Natural killer cell (primary cell): Measurements from ENCODE around the gene COX4I1. TPM values are rescaled to one million over a fixed set of nuclear protein-coding genes. Genes with fewer than 3 reads are reported as not detected.

Experiments used
- ATAC-seq, 3 donors: fragments of 150-1000 bp in 2 of 3; fragments of 200-7000 bp in 1 of 3; cut with Tn5 transposase; 1 replicate in 1 of 3; 2 replicates in 2 of 3; pipeline ENCODE4 v1.10.0; 2021; ENCODE audit warnings: mild to moderate bottlenecking in 2 of 3, moderate library complexity in 2 of 3
- DNase-seq, 2 donors: peaks; one replicate each; pipeline versions ENCODE4 v3.0.0 to v3.0.0-alpha.2; 2013 to 2021; ENCODE audit warnings: mixed read lengths in 1 of 2
- H3K27ac ChIP-seq: one replicate; pipeline ENCODE4 v1.5.1; 2013; ENCODE audit warnings: mild to moderate bottlenecking, low read length
- H3K27me3 ChIP-seq: one replicate; pipeline ENCODE4 v1.6.1; 2013; ENCODE audit warnings: low read length; ENCODE audit not compliant: control insufficient read depth, insufficient read depth
- H3K36me3 ChIP-seq: one replicate; pipeline ENCODE4 v1.6.1; 2013; ENCODE audit warnings: low read length; ENCODE audit not compliant: control insufficient read depth, insufficient read depth
- H3K4me1 ChIP-seq: one replicate; pipeline ENCODE4 v1.6.1; 2013; ENCODE audit warnings: low read length; ENCODE audit not compliant: control insufficient read depth, insufficient read depth
- H3K4me3 ChIP-seq: one replicate; pipeline ENCODE4 v1.5.1; 2013; ENCODE audit warnings: low read length
- H3K9me3 ChIP-seq: one replicate; pipeline ENCODE4 v1.6.1; 2013; ENCODE audit warnings: low read length; ENCODE audit not compliant: control insufficient read depth, insufficient read depth
- H3K27ac Mint-ChIP-seq, 2 donors: one replicate each; pipeline ENCODE4 v1.8.0; 2022; ENCODE audit warnings: mild to moderate bottlenecking in 2 of 2, mixed read lengths in 2 of 2, moderate library complexity in 1 of 2
- H3K27me3 Mint-ChIP-seq, 2 donors: one replicate each; pipeline ENCODE4 v1.8.0; 2022; ENCODE audit warnings: low read depth in 2 of 2, mixed read lengths in 2 of 2
- H3K36me3 Mint-ChIP-seq: one replicate; pipeline ENCODE4 v1.8.0; 2022; ENCODE audit warnings: mixed read lengths
- H3K4me1 Mint-ChIP-seq, 2 donors: one replicate each; pipeline ENCODE4 v1.8.0; 2022; ENCODE audit warnings: mixed read lengths in 2 of 2
- H3K4me3 Mint-ChIP-seq: one replicate; pipeline ENCODE4 v1.8.0; 2022; ENCODE audit warnings: mild to moderate bottlenecking, moderate library complexity, mixed read lengths
- H3K9me3 Mint-ChIP-seq, 2 donors: one replicate each; pipeline ENCODE4 v1.8.0; 2022; ENCODE audit warnings: mixed read lengths in 2 of 2
- CTCF ChIP-seq: fragments of 200-600 bp; IDR thresholded peaks from one replicate; pipeline ENCODE4 v1.8.0; 2022; ENCODE audit warnings: antibody characterized with exemption
- WGBS: methylation state at CpG from one replicate; pipeline ENCODE4 v1.1.7; 2013; ENCODE audit warnings: missing lambda C conversion rate; ENCODE audit not compliant: insufficient coverage; 5-methylcytosine and 5-hydroxymethylcytosine counted together
- intact Hi-C: fragments of 100-400 bp; cut with micrococcal nuclease; formaldehyde crosslinking; loops from one replicate; pipeline ENCODE4 v1.14.2; 2022
- total RNA-seq, 4 donors: library from RNA; stranded (reverse); fragments of 120-200 nt in 1 of 4; gene quantifications; one replicate each; pipeline versions ENCODE4 v1.2.3 to v1.2.4, GENCODE V29; 2013 to 2022

COX4I1 gene
- total RNA-seq, 3 donors from 2014 or later (not counting 1 experiment from before 2014, with no cell fraction given), result 338 to 422 (median 410) TPM

- Histone ChIP-seq H3K27ac (no peak overlapping the region), H3K4me1 (peaks cover 24% of the 10 kb centered on the region), H3K9me3 (no peaks in the 10 kb centered on the region), H3K4me3 (no peak overlapping the region), H3K27me3 (no peaks in the 10 kb centered on the region), H3K36me3 (no peaks in the 10 kb centered on the region)
- Mint-ChIP-seq H3K27me3 (peaks cover 15 to 21% of the 10 kb centered on the region in 2 donors), H3K4me1 (peaks cover 13 to 22% of the 10 kb centered on the region in 2 donors), H3K9me3 (no peaks in the 10 kb centered on the region), H3K36me3 (no peaks in the 10 kb centered on the region), H3K4me3 (no peak overlapping the region), H3K27ac (no peak overlapping the region)
- intact Hi-C loops, result no loop called here
- ATAC-seq (no peak), DNase-seq (no peak)
- TF ChIP-seq CTCF, result no peak
- 93% methylated on average over 16 of the region's 16 CpGs for WGBS
Observed at GRCh38 chr16:85826686-85827247, 27.3 kb downstream of the COX4I1 start.

GRCh38 chr16:85828166-85828565 lies 28.7 kb downstream of the COX4I1 start:
- no peaks in the 10 kb centered on the region for H3K9me3 ChIP-seq
- intact Hi-C loops, result no loop called here
- Mint-ChIP-seq H3K27ac (no peak overlapping the region), H3K27me3 (peaks cover 22 to 32% of the 10 kb centered on the region in 2 donors), H3K9me3 (no peaks in the 10 kb centered on the region), H3K4me1 (peaks cover 13 to 19% of the 10 kb centered on the region in 2 donors), H3K36me3 (no peaks in the 10 kb centered on the region), H3K4me3 (no peak overlapping the region)
- H3K4me1 ChIP-seq, result peaks cover 29% of the 10 kb centered on the region
- TF ChIP-seq CTCF, result no peak
- H3K27me3 ChIP-seq, result no peaks in the 10 kb centered on the region
- no peak overlapping the region for H3K4me3 ChIP-seq
- no peaks in the 10 kb centered on the region for H3K36me3 ChIP-seq
- no peak for ATAC-seq
- no peak for DNase-seq
- H3K27ac ChIP-seq, result peak overlapping the region; percentile 50
- 93% methylated on average over 9 of the region's 9 CpGs for WGBS

- Histone ChIP-seq H3K4me3 (no peak overlapping the region), H3K27me3 (no peaks in the 10 kb centered on the region), H3K27ac (peak overlapping the region; percentile 32), H3K4me1 (peaks cover 30% of the 10 kb centered on the region), H3K9me3 (no peaks in the 10 kb centered on the region), H3K36me3 (no peaks in the 10 kb centered on the region)
- 15% methylated on average over 10 of the region's 15 CpGs for WGBS
- peaks cover 13 to 24% of the 10 kb centered on the region in 2 donors for H3K4me1 Mint-ChIP-seq
- TF ChIP-seq CTCF, result no peak
- intact Hi-C loops, result no loop called here
- H3K27ac Mint-ChIP-seq, result peak overlapping the region in 1 of 2 donors; percentile 35
- no peaks in the 10 kb centered on the region for H3K9me3 Mint-ChIP-seq
- peaks cover 23 to 35% of the 10 kb centered on the region in 2 donors for H3K27me3 Mint-ChIP-seq
- ATAC-seq (peak in 2 of 3 donors; percentile 39 to 46), DNase-seq (no peak)
- H3K36me3 Mint-ChIP-seq, result no peaks in the 10 kb centered on the region
- peak overlapping the region; percentile 52 for H3K4me3 Mint-ChIP-seq
Observed at GRCh38 chr16:85829171-85829719, 29.8 kb downstream of the COX4I1 start.
